Astrocyte (in vitro differentiated cells and primary cell): ENCODE results near the gene CCSER1. TPM values are rescaled to one million over a fixed set of nuclear protein-coding genes. Genes with fewer than 3 reads are reported as not detected.

Source experiments
- DNase-seq: peaks from one replicate; pipeline ENCODE4 v3.0.0-alpha.2; 2010; ENCODE audit warnings: low read depth
- FAIRE-seq: peaks from 2 replicates; lab custom pipeline; 2011; peaks lifted over from hg19 to GRCh38; lab: Jason Lieb, UNC
- H2AFZ ChIP-seq: 2 replicates; pipeline ENCODE4 v1.6.0; 2012; ENCODE audit warnings: low read depth, low read length, inconsistent platforms
- H3K27ac ChIP-seq: 2 replicates; pipeline ENCODE4 v1.5.1; 2011; ENCODE audit warnings: low read depth, low read length, inconsistent platforms
- H3K27me3 ChIP-seq: 2 replicates; pipeline ENCODE4 v1.6.0; 2011; ENCODE audit warnings: low read length, inconsistent platforms; ENCODE audit not compliant: insufficient read depth
- H3K36me3 ChIP-seq: 2 replicates; pipeline ENCODE4 v1.5.1; 2011; ENCODE audit warnings: low read length, inconsistent platforms; ENCODE audit not compliant: insufficient read depth
- H3K4me1 ChIP-seq: 2 replicates; pipeline ENCODE4 v1.5.1; 2011; ENCODE audit warnings: low read length, inconsistent platforms; ENCODE audit not compliant: insufficient read depth
- H3K4me2 ChIP-seq: 2 replicates; pipeline ENCODE4 v1.6.0; 2012; ENCODE audit warnings: low read length, inconsistent platforms
- H3K4me3 ChIP-seq: 2 replicates; pipeline ENCODE4 v1.5.1; 2011; ENCODE audit warnings: low read depth, mild to moderate bottlenecking, low read length, inconsistent platforms; ENCODE audit not compliant: insufficient read depth
- H3K79me2 ChIP-seq: 2 replicates; pipeline ENCODE4 v1.6.0; 2012; ENCODE audit warnings: mild to moderate bottlenecking, low read length, inconsistent platforms; ENCODE audit not compliant: insufficient read depth
- H3K9ac ChIP-seq: 2 replicates; pipeline ENCODE4 v1.6.0; 2012; ENCODE audit warnings: mild to moderate bottlenecking, low read length, inconsistent platforms
- H3K9me3 ChIP-seq: 2 replicates; pipeline ENCODE4 v1.5.1; 2012; ENCODE audit warnings: low read depth, mild to moderate bottlenecking, low read length, inconsistent platforms; ENCODE audit not compliant: insufficient read depth
- H4K20me1 ChIP-seq: 2 replicates; pipeline ENCODE4 v1.6.0; 2012; ENCODE audit warnings: low read length, inconsistent platforms; ENCODE audit not compliant: insufficient read depth
- H3K27ac Mint-ChIP-seq: one replicate; pipeline ENCODE4 v1.8.0; 2021; ENCODE audit warnings: mild to moderate bottlenecking, mixed read lengths; ENCODE audit not compliant: unreplicated experiment
- H3K27me3 Mint-ChIP-seq: one replicate; pipeline ENCODE4 v1.8.0; 2021; ENCODE audit warnings: low read depth, mixed read lengths; ENCODE audit not compliant: unreplicated experiment
- H3K36me3 Mint-ChIP-seq: one replicate; pipeline ENCODE4 v1.8.0; 2021; ENCODE audit warnings: low read depth, mixed read lengths; ENCODE audit not compliant: unreplicated experiment
- H3K4me1 Mint-ChIP-seq: one replicate; pipeline ENCODE4 v1.8.0; 2021; ENCODE audit warnings: low read depth, mixed read lengths; ENCODE audit not compliant: unreplicated experiment
- H3K4me3 Mint-ChIP-seq: one replicate; pipeline ENCODE4 v1.8.0; 2021; ENCODE audit warnings: mild to moderate bottlenecking, moderate library complexity, mixed read lengths; ENCODE audit not compliant: unreplicated experiment
- H3K9me3 Mint-ChIP-seq: one replicate; pipeline ENCODE4 v1.8.0; 2021; ENCODE audit warnings: mild to moderate bottlenecking, mixed read lengths; ENCODE audit not compliant: unreplicated experiment
- EZH2 ChIP-seq: IDR thresholded peaks from 2 replicates; pipeline ENCODE4 v1.6.1; 2012; ENCODE audit warnings: mild to moderate bottlenecking, low read length, inconsistent platforms; ENCODE audit not compliant: insufficient read depth
- total RNA-seq: library from RNA; stranded (reverse); gene quantifications from 2 replicates; pipeline ENCODE4 v1.2.1, GENCODE V29; 2021
- TF ChIP-seq, protein P1 (sequence below): IDR thresholded peaks from 2 replicates; pipeline ENCODE4 v1.5.1; 2011; ENCODE audit warnings: low read depth, mild to moderate bottlenecking, inconsistent platforms, low read length, moderate library complexity; ENCODE audit not compliant: insufficient read depth

The CCSER1 gene
- total RNA-seq, 1 donor from 2014 or later: 2.2 TPM

DNA sequence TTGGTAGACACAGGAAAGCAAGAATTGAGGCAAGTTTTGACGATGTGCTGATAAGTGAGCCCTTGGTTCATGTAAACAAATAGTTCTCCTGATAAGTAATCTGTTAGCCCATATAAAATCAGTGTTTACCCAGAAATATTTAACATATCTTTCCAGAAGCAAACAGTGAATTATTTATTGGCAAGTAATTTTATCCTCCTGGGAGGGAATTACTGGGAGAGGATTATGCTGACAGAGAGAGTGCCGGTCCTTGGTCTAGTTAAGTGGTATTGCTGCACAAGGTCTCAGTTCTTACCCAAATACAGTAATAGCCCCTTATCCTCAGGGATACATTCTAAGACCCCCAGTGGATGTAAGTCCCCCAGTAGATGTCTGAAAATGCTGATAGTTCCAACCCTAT lies 315.4 kb downstream of the CCSER1 start:
- H3K27me3 Mint-ChIP-seq: no peaks in the 10 kb centered on the region
- DNase-seq (no peak), FAIRE-seq (no peak)
- no peaks in the 10 kb centered on the region for H3K9me3 ChIP-seq
- no peak overlapping the region for H3K27ac Mint-ChIP-seq
- H3K27ac ChIP-seq: no peak overlapping the region
- H3K36me3 Mint-ChIP-seq: no peaks in the 10 kb centered on the region
- H3K4me1 Mint-ChIP-seq: peaks cover 7% of the 10 kb centered on the region
- H3K4me3 Mint-ChIP-seq: no peak overlapping the region
- no peaks in the 10 kb centered on the region for H3K79me2 ChIP-seq
- no peak overlapping the region for H3K4me3 ChIP-seq
- H3K9me3 Mint-ChIP-seq: no peaks in the 10 kb centered on the region
- TF ChIP-seq, protein P1, sequence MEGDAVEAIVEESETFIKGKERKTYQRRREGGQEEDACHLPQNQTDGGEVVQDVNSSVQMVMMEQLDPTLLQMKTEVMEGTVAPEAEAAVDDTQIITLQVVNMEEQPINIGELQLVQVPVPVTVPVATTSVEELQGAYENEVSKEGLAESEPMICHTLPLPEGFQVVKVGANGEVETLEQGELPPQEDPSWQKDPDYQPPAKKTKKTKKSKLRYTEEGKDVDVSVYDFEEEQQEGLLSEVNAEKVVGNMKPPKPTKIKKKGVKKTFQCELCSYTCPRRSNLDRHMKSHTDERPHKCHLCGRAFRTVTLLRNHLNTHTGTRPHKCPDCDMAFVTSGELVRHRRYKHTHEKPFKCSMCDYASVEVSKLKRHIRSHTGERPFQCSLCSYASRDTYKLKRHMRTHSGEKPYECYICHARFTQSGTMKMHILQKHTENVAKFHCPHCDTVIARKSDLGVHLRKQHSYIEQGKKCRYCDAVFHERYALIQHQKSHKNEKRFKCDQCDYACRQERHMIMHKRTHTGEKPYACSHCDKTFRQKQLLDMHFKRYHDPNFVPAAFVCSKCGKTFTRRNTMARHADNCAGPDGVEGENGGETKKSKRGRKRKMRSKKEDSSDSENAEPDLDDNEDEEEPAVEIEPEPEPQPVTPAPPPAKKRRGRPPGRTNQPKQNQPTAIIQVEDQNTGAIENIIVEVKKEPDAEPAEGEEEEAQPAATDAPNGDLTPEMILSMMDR: no peak
- no peak for TF ChIP-seq EZH2
- no peaks in the 10 kb centered on the region for H4K20me1 ChIP-seq
- no peak overlapping the region for H2AFZ ChIP-seq
- H3K27me3 ChIP-seq: no peaks in the 10 kb centered on the region
- H3K9ac ChIP-seq: no peak overlapping the region
- H3K36me3 ChIP-seq: no peaks in the 10 kb centered on the region
- H3K4me2 ChIP-seq: no peak overlapping the region
- no peaks in the 10 kb centered on the region for H3K4me1 ChIP-seq

DNA sequence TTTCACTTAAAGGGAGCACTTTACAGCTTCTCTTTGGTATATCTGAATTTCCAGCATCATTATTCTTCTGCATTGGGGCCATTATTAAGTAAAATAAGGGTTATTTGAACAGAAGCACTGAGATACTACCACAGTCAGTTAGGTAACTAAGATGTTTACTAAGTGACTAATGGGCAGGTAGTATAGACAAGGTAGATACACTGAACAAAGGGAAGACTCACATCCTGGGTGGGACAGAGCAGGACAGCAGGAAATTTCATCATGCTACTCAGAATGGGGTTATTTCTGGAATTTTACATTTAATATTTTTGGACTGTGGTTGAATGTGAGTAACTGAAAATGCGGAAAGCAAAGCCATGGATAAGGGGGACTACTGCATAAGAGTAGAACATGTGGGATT lies 316.0 kb downstream of the CCSER1 start:
- DNase-seq: no peak
- Mint-ChIP-seq H3K9me3 (no peaks in the 10 kb centered on the region), H3K4me1 (peaks cover 7% of the 10 kb centered on the region), H3K4me3 (no peak overlapping the region), H3K36me3 (no peaks in the 10 kb centered on the region), H3K27ac (no peak overlapping the region), H3K27me3 (no peaks in the 10 kb centered on the region)
- no peaks in the 10 kb centered on the region for H3K79me2 ChIP-seq
- H4K20me1 ChIP-seq: no peaks in the 10 kb centered on the region
- no peak overlapping the region for H3K27ac ChIP-seq
- TF ChIP-seq EZH2: no peak
- TF ChIP-seq, protein P1: no peak
- FAIRE-seq: no peak
- no peaks in the 10 kb centered on the region for H3K27me3 ChIP-seq
- H3K9ac ChIP-seq: no peak overlapping the region
- no peaks in the 10 kb centered on the region for H3K4me1 ChIP-seq
- H3K4me2 ChIP-seq: no peak overlapping the region
- H3K36me3 ChIP-seq: no peaks in the 10 kb centered on the region
- H3K9me3 ChIP-seq: no peaks in the 10 kb centered on the region
- no peak overlapping the region for H2AFZ ChIP-seq
- no peak overlapping the region for H3K4me3 ChIP-seq

DNA sequence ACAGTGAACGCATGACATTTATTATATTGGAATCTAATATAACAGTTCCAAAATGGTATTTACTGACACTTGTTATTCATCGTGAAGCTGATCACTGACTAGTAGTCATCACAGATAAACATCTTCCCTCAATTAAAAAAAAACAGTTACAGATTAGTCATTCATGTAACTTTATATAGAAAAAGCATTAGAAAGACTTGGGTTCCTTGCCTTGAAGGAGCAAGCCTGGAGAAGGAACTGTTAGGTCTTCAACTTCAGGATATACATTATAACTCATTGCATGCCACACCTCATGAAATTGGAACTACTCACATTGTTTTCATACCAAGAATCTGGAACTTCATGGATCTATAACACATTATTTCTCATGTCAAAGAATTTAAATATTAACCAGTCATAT lies 317.7 kb downstream of the CCSER1 start:
- DNase-seq (no peak), FAIRE-seq (no peak)
- no peaks in the 10 kb centered on the region for H3K27me3 Mint-ChIP-seq
- H3K4me3 Mint-ChIP-seq: no peak overlapping the region
- Histone ChIP-seq H3K27me3 (no peaks in the 10 kb centered on the region), H3K9ac (no peak overlapping the region), H3K79me2 (no peaks in the 10 kb centered on the region), H3K4me1 (no peaks in the 10 kb centered on the region), H3K4me2 (no peak overlapping the region), H2AFZ (no peak overlapping the region), H3K36me3 (no peaks in the 10 kb centered on the region), H3K4me3 (no peak overlapping the region), H3K9me3 (no peaks in the 10 kb centered on the region), H3K27ac (no peak overlapping the region), H4K20me1 (no peaks in the 10 kb centered on the region)
- H3K36me3 Mint-ChIP-seq: no peaks in the 10 kb centered on the region
- peaks cover 7% of the 10 kb centered on the region for H3K4me1 Mint-ChIP-seq
- TF ChIP-seq, protein P1: no peak
- no peak for TF ChIP-seq EZH2
- no peaks in the 10 kb centered on the region for H3K9me3 Mint-ChIP-seq
- no peak overlapping the region for H3K27ac Mint-ChIP-seq
